Hepatocyte (in vitro differentiated cells): ENCODE results near the gene AP4E1.

Experiments
- CTCF ChIP-seq: fragments of 200-600 bp; sonication (generic); IDR thresholded peaks from 2 replicates; pipeline ENCODE4 v1.5.1; 2016; ENCODE audit warnings: antibody characterized with exemption, mild to moderate bottlenecking; ENCODE audit not compliant: poor library complexity
- EZH2 ChIP-seq: fragments of 200-600 bp; sonication (generic); IDR thresholded peaks from 2 replicates; pipeline ENCODE4 v1.6.1; 2016; ENCODE audit warnings: antibody characterized with exemption, mild to moderate bottlenecking, borderline replicate concordance

- TF ChIP-seq CTCF (no peak), EZH2 (no peak)
Measured at GRCh38 chr15:50865515-50866353, 42.7 kb upstream of the AP4E1 start.
